ENCODE data around the gene PIPOX. TPM values are rescaled to one million over a fixed set of nuclear protein-coding genes. Genes with fewer than 3 reads are reported as not detected.

PIPOX gene
- total RNA-seq, 4 donors from 2014 or later = 3.8 to 8.4 (median 5.1) TPM

- Histone ChIP-seq H3K4me1 (peaks cover 9 to 11% (median 9%) of the 10 kb centered on the region in 4 donors), H3K4me3 (no peak overlapping the region), H3K27me3 (peaks cover 0 to 41% (median 13%) of the 10 kb centered on the region in 4 donors), H3K9me3 (no peaks in the 10 kb centered on the region), H3K27ac (replicated peaks in 1 of 4) (no peak overlapping the region), H3K36me3 (no peaks in the 10 kb centered on the region)
- WGBS = 89% methylated on average over 7 of the region's 7 CpGs
- TF ChIP-seq EP300 (IDR thresholded peaks at IDR 0.05) (no peak), POLR2A (IDR thresholded peaks at IDR 0.05; ENCODE audit: low read depth) (no peak), POLR2AphosphoS5 (IDR thresholded peaks at IDR 0.05) (no peak)
- TF ChIP-seq, protein P1, sequence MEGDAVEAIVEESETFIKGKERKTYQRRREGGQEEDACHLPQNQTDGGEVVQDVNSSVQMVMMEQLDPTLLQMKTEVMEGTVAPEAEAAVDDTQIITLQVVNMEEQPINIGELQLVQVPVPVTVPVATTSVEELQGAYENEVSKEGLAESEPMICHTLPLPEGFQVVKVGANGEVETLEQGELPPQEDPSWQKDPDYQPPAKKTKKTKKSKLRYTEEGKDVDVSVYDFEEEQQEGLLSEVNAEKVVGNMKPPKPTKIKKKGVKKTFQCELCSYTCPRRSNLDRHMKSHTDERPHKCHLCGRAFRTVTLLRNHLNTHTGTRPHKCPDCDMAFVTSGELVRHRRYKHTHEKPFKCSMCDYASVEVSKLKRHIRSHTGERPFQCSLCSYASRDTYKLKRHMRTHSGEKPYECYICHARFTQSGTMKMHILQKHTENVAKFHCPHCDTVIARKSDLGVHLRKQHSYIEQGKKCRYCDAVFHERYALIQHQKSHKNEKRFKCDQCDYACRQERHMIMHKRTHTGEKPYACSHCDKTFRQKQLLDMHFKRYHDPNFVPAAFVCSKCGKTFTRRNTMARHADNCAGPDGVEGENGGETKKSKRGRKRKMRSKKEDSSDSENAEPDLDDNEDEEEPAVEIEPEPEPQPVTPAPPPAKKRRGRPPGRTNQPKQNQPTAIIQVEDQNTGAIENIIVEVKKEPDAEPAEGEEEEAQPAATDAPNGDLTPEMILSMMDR (IDR thresholded peaks at IDR 0.05) = no peak
- intact Hi-C loops (cut with DNase I) = no loop called here
- no peak for DNase-seq (ENCODE audit: extremely low spot score)
These were observed 20.9 kb upstream of the PIPOX start for GRCh38 chr17:29022074-29022473.

GRCh38 chr17:29024316-29024952 lies 18.5 kb upstream of the PIPOX start:
- DNase-seq (ENCODE audit: extremely low spot score) = no peak
- Histone ChIP-seq H3K4me1 (peaks cover 7 to 9% (median 9%) of the 10 kb centered on the region in 4 donors), H3K4me3 (no peak overlapping the region), H3K27me3 (peaks cover 0 to 19% (median 12%) of the 10 kb centered on the region in 4 donors), H3K27ac (replicated peaks in 1 of 4) (no peak overlapping the region), H3K36me3 (no peaks in the 10 kb centered on the region), H3K9me3 (no peaks in the 10 kb centered on the region)
- 64% methylated on average over 6 of the region's 6 CpGs for WGBS
- TF ChIP-seq, protein P1 (IDR thresholded peaks at IDR 0.05) = no peak
- TF ChIP-seq POLR2A (IDR thresholded peaks at IDR 0.05; ENCODE audit: low read depth) (no peak), POLR2AphosphoS5 (IDR thresholded peaks at IDR 0.05) (no peak), EP300 (IDR thresholded peaks at IDR 0.05) (no peak)
- intact Hi-C loops (cut with DNase I) = no loop called here

DNA sequence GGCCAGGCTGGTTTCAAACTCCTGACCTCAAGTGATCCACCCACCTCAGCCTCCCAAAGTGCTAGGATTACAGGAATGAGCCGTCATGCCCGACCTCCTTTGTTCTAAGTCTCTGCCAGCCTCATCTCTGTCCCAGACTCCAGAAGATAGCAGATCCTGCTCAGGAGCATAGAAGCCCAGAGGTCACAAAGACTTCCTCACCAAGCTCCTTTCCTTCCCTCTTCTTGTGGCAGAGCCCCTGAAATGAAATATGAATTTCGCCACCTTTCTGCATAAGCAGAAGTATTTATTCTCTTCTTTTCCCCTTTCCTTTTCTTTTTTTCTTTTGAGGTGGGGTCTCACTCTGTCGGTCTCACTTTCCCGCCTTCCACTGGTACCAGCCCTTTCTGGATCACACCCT lies 11.5 kb upstream of the PIPOX start:
- no peak for TF ChIP-seq EP300 (IDR thresholded peaks at IDR 0.05)
- no peak for TF ChIP-seq POLR2A (IDR thresholded peaks at IDR 0.05; ENCODE audit: low read depth)
- no peak for TF ChIP-seq POLR2AphosphoS5 (IDR thresholded peaks at IDR 0.05)
- TF ChIP-seq, protein P1 (IDR thresholded peaks at IDR 0.05) = no peak
- Histone ChIP-seq H3K36me3 (no peaks in the 10 kb centered on the region), H3K4me3 (no peak overlapping the region), H3K27me3 (peaks cover 0 to 17% (median 0%) of the 10 kb centered on the region in 4 donors), H3K9me3 (peaks cover 0 to 20% (median 12%) of the 10 kb centered on the region in 4 donors), H3K27ac (replicated peaks in 1 of 4) (no peak overlapping the region), H3K4me1 (no peaks in the 10 kb centered on the region)
- intact Hi-C loops (cut with DNase I) = no loop called here
- 69% methylated on average over 5 of the region's 5 CpGs for WGBS
- no peak for DNase-seq (ENCODE audit: extremely low spot score)

DNA sequence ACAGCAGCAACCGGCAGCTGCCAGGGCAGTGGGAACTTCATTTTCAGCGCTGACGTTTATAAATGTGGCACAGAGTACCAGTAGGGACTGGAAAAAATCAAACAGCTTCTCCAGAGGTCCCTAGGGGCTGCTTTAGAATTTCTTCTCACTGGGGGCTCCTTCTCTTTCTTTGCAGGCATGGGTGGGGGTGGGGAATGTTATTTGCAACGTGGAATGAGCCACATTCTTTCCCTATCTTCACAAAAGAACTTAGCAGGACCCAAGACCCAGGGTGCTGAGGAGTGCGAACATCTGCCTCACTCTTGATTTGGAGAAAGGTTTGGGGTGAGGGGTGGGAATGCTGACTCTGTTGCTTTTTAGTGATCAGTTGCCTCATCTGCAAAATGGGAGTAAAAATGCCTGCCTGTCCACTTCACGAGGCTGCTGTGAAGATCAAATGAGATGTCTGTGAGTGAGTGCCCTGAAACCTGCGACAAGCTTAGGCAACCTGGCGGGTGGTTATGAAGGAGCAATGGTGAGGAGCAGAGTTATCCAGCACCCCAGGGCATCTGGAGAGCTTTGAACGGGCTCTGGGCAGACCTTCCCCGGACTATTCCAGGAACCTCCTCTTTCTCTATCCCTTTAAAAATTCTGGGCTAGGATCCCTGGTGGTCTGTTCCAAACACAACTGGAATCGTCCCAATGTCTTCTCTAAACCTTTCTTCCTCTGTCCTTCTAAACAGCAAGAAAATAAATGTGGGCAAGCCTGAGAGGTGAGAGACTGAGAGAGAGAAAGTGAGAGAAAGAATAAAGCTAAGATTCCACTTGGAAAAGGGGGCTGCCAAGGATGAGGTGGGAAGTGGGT lies 10.7 kb upstream of the PIPOX start:
- WGBS = 63% methylated on average over 11 of the region's 11 CpGs
- Histone ChIP-seq H3K4me1 (no peaks in the 10 kb centered on the region), H3K4me3 (no peak overlapping the region), H3K9me3 (peaks cover 0 to 20% (median 12%) of the 10 kb centered on the region in 4 donors), H3K27me3 (peaks cover 0 to 17% (median 0%) of the 10 kb centered on the region in 4 donors), H3K36me3 (no peaks in the 10 kb centered on the region), H3K27ac (replicated peaks in 1 of 4) (no peak overlapping the region)
- TF ChIP-seq POLR2AphosphoS5 (IDR thresholded peaks at IDR 0.05) = no peak
- TF ChIP-seq POLR2A (IDR thresholded peaks at IDR 0.05; ENCODE audit: low read depth) = no peak
- TF ChIP-seq EP300 (IDR thresholded peaks at IDR 0.05) = no peak
- TF ChIP-seq, protein P1 (IDR thresholded peaks at IDR 0.05) = no peak
- no peak for DNase-seq (ENCODE audit: extremely low spot score)
- intact Hi-C loops (cut with DNase I) = no loop called here
